ENCODE data around the gene SMCO4. TPM values are rescaled to one million over a fixed set of nuclear protein-coding genes. Genes with fewer than 3 reads are reported as not detected.

Gene SMCO4
- total RNA-seq, 2 experiments from 2014 or later, result 17.7 to 18.0 TPM

DNA sequence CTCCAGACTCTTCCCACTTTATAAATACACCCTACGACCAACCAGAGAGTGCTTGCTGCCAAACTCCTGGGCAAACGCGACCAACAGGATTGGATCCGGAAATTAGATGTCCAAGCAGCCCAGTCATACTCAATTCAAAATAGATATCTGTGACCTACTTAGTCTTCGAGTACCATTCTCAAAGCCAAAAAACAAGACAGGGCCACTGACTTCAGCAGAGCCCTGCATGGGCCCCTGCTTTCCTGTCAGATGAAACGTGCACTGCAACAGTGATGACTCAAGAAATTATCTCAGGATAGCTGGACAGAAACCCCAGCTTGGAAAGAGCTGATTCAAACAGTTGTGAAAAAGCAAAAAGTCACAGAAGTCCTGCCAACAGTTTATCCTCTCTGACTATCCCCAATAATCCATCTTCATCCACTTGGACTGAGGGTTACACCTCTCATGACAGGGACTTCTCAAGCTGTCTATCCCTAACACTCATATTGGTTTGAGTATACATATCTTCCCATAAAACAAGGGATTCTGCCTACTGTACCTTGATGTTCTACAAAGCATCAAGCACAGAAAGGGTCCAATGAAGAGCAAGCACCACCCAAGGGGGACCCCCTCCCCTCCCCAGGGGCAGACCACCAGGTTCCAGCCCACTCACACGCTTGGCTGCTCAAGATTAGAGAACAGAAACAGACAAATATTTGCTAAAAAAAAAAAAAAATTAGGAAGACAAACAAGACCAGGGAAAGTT is 17.4 kb downstream of the SMCO4 start:
- peaks cover 87% of the 10 kb centered on the region for H3K4me1 Mint-ChIP-seq (ENCODE audit: low read depth)
- H3K9me3 Mint-ChIP-seq (ENCODE audit: insufficient read depth), result no peaks in the 10 kb centered on the region
- H3K4me3 Mint-ChIP-seq, result no peak overlapping the region
- CTCF ChIA-PET, result interaction anchor here (1.5 kb wide), 1 partner anchor 41 kb away, joined by 7 read pairs; no protein-coding TSS in a partner anchor
- peak overlapping the region; percentile 58 for H3K27ac Mint-ChIP-seq
- H3K27me3 Mint-ChIP-seq (ENCODE audit: low read depth), result no peaks in the 10 kb centered on the region
- POLR2A ChIA-PET, result interaction anchor here (1.1 to 2.0 kb wide), 2 partner anchors 17 to 216 kb away, joined by 3 to 7 read pairs; partner anchors contain the start of genes C11orf54, SMCO4 and TAF1D
- peaks cover 2% of the 10 kb centered on the region for H3K36me3 Mint-ChIP-seq (ENCODE audit: low read depth)
- DNase-seq (no peak), ATAC-seq (no peak)

DNA sequence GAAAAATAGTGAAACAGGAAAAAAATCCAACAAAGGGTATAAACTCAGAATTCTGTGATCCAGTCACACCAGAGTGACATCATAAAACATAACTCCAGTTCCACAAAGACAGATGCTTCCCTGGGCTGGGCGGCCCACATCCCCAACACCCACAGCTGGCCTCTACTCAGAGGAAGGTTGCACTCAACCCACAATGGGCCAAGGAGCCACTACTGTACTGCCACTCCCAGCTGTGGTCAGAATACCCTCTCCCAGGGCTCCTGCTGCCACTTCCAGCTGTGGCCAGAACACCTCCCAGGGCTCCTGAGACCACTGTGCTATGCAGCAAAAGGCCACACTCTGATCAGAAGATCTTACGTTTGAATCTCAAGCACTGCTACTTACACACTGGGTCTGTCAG is 18.3 kb downstream of the SMCO4 start:
- ATAC-seq (no peak), DNase-seq (no peak)
- Mint-ChIP-seq H3K27me3 (ENCODE audit: low read depth) (no peaks in the 10 kb centered on the region), H3K9me3 (ENCODE audit: insufficient read depth) (no peaks in the 10 kb centered on the region), H3K4me1 (ENCODE audit: low read depth) (peaks cover 87% of the 10 kb centered on the region), H3K36me3 (ENCODE audit: low read depth) (peaks cover 2% of the 10 kb centered on the region), H3K27ac (peak overlapping the region; percentile 53), H3K4me3 (no peak overlapping the region)
- CTCF ChIA-PET, result interaction anchor here (1.5 kb wide), 1 partner anchor 40 kb away, joined by 7 read pairs; no protein-coding TSS in a partner anchor
- POLR2A ChIA-PET, result no interaction called here

DNA sequence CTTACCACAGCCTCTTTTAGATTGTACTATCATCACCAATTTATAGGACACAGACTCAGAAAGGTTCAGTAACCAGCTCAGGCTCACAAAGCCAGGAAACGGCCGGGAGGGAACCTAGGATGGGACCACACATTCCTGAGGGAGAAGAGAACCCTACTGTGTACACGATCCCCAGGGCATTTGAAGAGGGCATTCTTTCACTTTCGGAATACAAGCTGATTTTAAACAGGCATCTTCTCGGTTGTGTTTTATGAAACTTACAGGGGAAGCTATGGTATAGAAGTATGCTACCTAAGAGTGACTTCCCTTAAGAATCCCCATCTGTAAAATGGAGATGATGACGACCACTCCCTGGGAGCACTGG is 19.0 kb downstream of the SMCO4 start:
- DNase-seq, result no peak
- H3K4me1 Mint-ChIP-seq (ENCODE audit: low read depth), result peaks cover 87% of the 10 kb centered on the region
- CTCF ChIA-PET, result interaction anchor here (0.9 to 1.4 kb wide), 3 partner anchors 8 to 19 kb away, joined by 3 to 4 read pairs (median 4); partner anchors contain the start of gene SMCO4
- no peaks in the 10 kb centered on the region for H3K9me3 Mint-ChIP-seq (ENCODE audit: insufficient read depth)
- H3K27ac Mint-ChIP-seq, result peak overlapping the region; percentile 53
- no peaks in the 10 kb centered on the region for H3K27me3 Mint-ChIP-seq (ENCODE audit: low read depth)
- H3K4me3 Mint-ChIP-seq, result no peak overlapping the region
- ATAC-seq, result no peak
- POLR2A ChIA-PET, result interaction anchor here (1.8 kb wide), 1 partner anchor 12 kb away, joined by 4 read pairs; no protein-coding TSS in a partner anchor
- H3K36me3 Mint-ChIP-seq (ENCODE audit: low read depth), result peaks cover 2% of the 10 kb centered on the region

DNA sequence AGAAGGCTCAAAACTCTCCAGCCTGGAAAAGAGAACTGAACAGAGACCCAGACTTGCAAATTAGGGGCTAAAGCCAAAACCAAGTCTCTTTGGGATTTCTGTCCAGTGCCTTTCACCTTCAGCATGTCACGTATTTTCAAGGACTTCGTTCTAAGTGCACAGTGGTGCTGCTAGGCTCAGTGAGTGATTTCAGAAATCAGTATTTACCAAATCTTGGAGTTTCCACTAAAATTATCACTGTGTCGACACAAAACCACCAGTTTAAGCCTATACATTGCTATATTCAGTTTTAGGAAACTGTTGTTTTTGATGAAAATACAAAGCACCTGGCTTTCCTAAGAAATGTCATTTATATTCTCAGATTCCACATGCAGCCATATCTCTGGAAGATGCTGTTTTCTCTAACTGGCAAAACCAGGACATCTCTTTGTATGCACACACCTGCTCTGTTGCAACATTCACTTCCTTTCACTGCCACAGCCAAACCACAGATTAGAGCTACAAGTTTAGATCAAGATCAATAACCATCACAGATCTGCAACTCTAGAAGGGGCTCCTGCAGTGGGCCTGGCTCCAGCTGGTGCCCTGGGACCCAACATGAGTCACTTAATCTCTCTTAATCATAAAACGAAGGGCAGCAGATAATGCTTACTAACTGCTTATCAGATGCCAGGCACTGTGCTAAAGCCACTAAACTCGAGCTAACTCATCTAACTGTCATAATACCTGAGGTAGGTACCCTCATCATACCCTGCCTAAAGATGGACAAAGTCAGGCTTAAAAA is 22.3 kb downstream of the SMCO4 start:
- DNase-seq, result no peak
- peak overlapping the region; percentile 13 for H3K27ac Mint-ChIP-seq
- H3K4me3 Mint-ChIP-seq, result no peak overlapping the region
- no peaks in the 10 kb centered on the region for H3K27me3 Mint-ChIP-seq (ENCODE audit: low read depth)
- H3K36me3 Mint-ChIP-seq (ENCODE audit: low read depth), result peaks cover 2% of the 10 kb centered on the region
- H3K9me3 Mint-ChIP-seq (ENCODE audit: insufficient read depth), result no peaks in the 10 kb centered on the region
- peak; percentile 71 for ATAC-seq
- peaks cover 68% of the 10 kb centered on the region for H3K4me1 Mint-ChIP-seq (ENCODE audit: low read depth)
- CTCF ChIA-PET, result interaction anchor here (0.8 kb wide), 2 partner anchors 9 to 22 kb away, joined by 3 to 6 read pairs; partner anchors contain the start of gene SMCO4
- POLR2A ChIA-PET, result interaction anchor here (0.7 kb wide), 1 partner anchor 17 kb away, joined by 3 read pairs; no protein-coding TSS in a partner anchor

DNA sequence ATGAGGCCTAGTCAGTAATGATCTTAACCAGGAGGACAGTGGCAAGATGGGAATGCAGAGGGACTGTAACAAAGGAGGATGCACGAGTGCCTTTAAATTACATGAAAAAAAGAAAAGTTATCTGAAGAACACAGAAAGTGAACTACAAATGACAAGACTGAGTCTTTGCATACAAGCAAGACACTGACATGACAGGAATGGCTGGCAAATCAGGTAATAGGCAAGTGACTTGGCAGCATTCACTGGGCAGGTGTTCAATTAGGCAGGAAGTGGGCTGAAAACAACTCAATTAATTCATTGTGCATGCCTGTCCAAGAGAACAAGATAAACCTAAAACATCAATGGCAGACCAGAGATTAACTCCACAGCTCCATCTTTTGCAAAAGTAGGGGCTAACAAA is 24.0 kb downstream of the SMCO4 start:
- ATAC-seq (no peak), DNase-seq (no peak)
- Mint-ChIP-seq H3K4me3 (no peak overlapping the region), H3K27ac (no peak overlapping the region), H3K36me3 (ENCODE audit: low read depth) (no peaks in the 10 kb centered on the region), H3K27me3 (ENCODE audit: low read depth) (no peaks in the 10 kb centered on the region), H3K4me1 (ENCODE audit: low read depth) (peaks cover 52% of the 10 kb centered on the region), H3K9me3 (ENCODE audit: insufficient read depth) (no peaks in the 10 kb centered on the region)
- ChIA-PET POLR2A (interaction anchor here (0.7 kb wide), 1 partner anchor 59 kb away, joined by 3 read pairs; no protein-coding TSS in a partner anchor), CTCF (no interaction called here)

DNA sequence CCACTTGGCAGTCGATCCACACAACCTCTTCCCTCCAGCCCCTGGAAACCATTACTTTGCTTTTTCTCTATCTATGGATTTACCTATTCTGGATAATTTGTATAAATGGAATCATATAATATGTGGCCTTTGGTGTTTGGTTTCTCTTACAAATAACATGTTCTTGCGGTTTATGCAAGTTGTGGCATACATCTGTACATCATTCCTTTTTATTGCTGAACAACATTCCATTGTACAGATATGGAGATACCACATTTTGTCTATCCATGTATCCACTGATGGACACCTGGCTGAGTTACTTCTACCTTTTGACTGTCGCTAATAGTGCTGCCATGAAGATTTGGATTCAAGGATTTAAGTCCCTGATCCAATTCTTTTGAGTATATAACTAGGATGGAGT is 25.1 kb downstream of the SMCO4 start:
- H3K27ac Mint-ChIP-seq, result no peak overlapping the region
- ChIA-PET CTCF (no interaction called here), POLR2A (no interaction called here)
- no peaks in the 10 kb centered on the region for H3K36me3 Mint-ChIP-seq (ENCODE audit: low read depth)
- H3K9me3 Mint-ChIP-seq (ENCODE audit: insufficient read depth), result no peaks in the 10 kb centered on the region
- ATAC-seq (no peak), DNase-seq (no peak)
- no peaks in the 10 kb centered on the region for H3K27me3 Mint-ChIP-seq (ENCODE audit: low read depth)
- H3K4me1 Mint-ChIP-seq (ENCODE audit: low read depth), result peaks cover 48% of the 10 kb centered on the region
- no peak overlapping the region for H3K4me3 Mint-ChIP-seq

DNA sequence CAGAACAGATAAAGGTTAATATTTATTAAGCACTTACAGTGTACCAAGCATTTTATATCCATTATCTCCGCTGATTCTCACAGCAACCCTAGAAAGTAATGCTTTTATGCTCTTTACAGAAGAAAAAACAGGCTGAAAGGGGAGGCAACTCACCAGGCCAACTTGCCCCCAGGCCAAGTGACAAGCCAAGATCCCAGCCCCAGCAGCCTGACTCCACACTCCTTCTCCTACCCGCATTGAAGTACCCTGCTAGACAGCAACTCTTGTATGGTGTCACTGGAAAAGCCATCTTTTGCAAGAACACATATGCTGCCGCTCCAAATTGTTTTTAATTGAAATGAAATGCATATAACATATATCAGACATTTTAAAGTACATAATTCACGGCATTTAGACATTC is 25.6 kb downstream of the SMCO4 start:
- no peak for DNase-seq
- ChIA-PET POLR2A (no interaction called here), CTCF (no interaction called here)
- Mint-ChIP-seq H3K9me3 (ENCODE audit: insufficient read depth) (no peaks in the 10 kb centered on the region), H3K4me1 (ENCODE audit: low read depth) (peaks cover 49% of the 10 kb centered on the region), H3K27ac (no peak overlapping the region), H3K36me3 (ENCODE audit: low read depth) (no peaks in the 10 kb centered on the region), H3K4me3 (no peak overlapping the region), H3K27me3 (ENCODE audit: low read depth) (no peaks in the 10 kb centered on the region)
- no peak for ATAC-seq

DNA sequence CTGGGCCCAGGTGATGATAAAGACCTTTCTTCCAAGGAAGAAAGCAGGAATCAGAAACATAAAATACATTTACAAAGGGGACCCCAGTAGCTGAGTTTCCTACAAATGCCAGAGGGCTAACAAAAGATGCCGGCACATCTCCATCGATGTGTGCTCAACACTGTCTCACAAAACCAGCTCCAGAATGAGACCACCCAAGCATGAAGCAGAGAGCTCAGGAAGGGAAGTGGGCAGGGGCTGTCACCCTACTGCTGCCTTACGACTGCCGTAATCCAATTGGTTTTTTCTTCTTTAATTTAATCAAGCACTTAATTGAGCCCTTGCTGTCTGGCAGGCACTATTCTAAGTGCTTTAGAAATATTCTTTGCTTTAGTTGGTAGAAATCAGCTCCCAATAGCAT is 26.1 kb downstream of the SMCO4 start:
- H3K36me3 Mint-ChIP-seq (ENCODE audit: low read depth), result no peaks in the 10 kb centered on the region
- H3K27me3 Mint-ChIP-seq (ENCODE audit: low read depth), result no peaks in the 10 kb centered on the region
- POLR2A ChIA-PET, result no interaction called here
- no peak overlapping the region for H3K27ac Mint-ChIP-seq
- CTCF ChIA-PET, result interaction anchor here (1.5 kb wide), 1 partner anchor 25 kb away, joined by 3 read pairs; no protein-coding TSS in a partner anchor
- peaks cover 47% of the 10 kb centered on the region for H3K4me1 Mint-ChIP-seq (ENCODE audit: low read depth)
- no peaks in the 10 kb centered on the region for H3K9me3 Mint-ChIP-seq (ENCODE audit: insufficient read depth)
- H3K4me3 Mint-ChIP-seq, result no peak overlapping the region
- DNase-seq (no peak), ATAC-seq (no peak)

DNA sequence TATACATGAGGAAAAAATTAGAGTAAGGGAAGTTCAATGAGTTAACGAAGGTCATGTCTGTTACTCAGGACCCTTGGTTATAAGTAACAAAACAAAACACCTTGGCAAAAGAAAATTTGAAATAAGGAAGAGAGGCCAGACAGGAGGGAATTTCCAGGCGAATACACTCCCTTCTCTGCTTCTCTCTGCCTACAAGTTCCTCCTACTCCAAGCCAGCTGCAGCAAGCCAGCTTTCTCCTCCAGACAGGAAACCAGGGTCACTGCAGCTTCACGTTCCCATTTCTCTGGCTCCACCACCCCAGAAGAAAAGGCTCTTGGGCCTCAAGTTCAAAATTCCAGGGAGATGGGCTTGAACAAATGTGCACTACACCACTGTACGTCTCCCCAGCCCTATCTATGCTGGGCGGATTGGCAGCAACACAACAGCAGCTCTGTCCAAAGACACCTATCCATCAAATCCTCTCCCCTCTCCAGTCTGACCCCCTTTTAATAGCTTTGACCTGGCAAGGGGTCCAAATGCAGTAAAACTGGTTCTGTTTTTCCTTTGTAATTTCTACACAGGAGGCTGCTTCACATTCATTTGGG is 27.7 kb downstream of the SMCO4 start:
- DNase-seq (no peak), ATAC-seq (no peak)
- no peak overlapping the region for H3K27ac Mint-ChIP-seq
- H3K36me3 Mint-ChIP-seq (ENCODE audit: low read depth), result peaks cover 3% of the 10 kb centered on the region
- H3K27me3 Mint-ChIP-seq (ENCODE audit: low read depth), result no peaks in the 10 kb centered on the region
- H3K4me3 Mint-ChIP-seq, result no peak overlapping the region
- ChIA-PET CTCF (interaction anchor here (0.8 to 1.5 kb wide), 3 partner anchors 8 to 27 kb away, joined by 3 read pairs; no protein-coding TSS in a partner anchor), POLR2A (no interaction called here)
- peaks cover 45% of the 10 kb centered on the region for H3K4me1 Mint-ChIP-seq (ENCODE audit: low read depth)
- H3K9me3 Mint-ChIP-seq (ENCODE audit: insufficient read depth), result no peaks in the 10 kb centered on the region

DNA sequence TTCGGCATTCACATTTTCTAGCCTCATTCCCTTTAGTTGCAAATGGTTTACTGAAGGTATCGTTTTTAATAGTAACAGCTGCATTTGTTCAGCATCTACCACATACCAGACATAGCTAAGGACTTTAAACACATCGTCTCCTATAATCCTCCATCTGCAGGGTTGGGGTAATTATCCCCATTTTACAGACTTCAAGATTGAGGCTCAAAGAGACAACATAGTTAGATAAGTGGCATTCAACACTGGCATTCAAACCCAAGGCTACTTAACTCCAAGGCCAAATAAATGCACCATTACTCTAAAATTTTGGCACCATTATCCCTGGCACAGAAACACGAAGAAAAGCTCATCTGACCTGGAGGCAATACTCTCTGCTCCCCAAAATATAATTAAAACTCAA is 28.5 kb downstream of the SMCO4 start:
- POLR2A ChIA-PET, result no interaction called here
- Mint-ChIP-seq H3K27ac (no peak overlapping the region), H3K9me3 (ENCODE audit: insufficient read depth) (no peaks in the 10 kb centered on the region), H3K27me3 (ENCODE audit: low read depth) (no peaks in the 10 kb centered on the region), H3K4me1 (ENCODE audit: low read depth) (peaks cover 44% of the 10 kb centered on the region), H3K4me3 (no peak overlapping the region), H3K36me3 (ENCODE audit: low read depth) (peaks cover 3% of the 10 kb centered on the region)
- DNase-seq (no peak), ATAC-seq (no peak)
- CTCF ChIA-PET, result interaction anchor here (0.8 kb wide), 1 partner anchor 12 kb away, joined by 3 read pairs; no protein-coding TSS in a partner anchor

DNA sequence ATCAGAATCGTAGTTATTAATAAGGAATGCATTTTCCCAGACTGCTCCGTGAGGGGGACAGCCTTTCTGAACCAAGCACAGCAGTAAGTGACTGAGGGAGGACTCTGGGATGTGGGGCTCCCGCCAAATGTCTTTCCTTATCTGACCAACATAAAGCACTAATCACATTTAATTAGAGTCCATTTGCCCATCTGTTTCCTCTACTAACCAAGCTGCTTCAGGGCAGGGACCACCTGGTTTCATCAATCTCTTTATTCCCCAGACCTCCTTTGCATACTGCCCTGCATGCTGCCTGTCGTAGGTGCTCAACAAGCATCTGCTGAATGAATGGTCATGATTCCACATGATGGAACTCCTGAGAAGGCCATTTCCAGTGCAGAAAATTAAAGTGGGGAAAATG is 29.4 kb downstream of the SMCO4 start:
- Mint-ChIP-seq H3K4me3 (no peak overlapping the region), H3K4me1 (ENCODE audit: low read depth) (peaks cover 35% of the 10 kb centered on the region), H3K9me3 (ENCODE audit: insufficient read depth) (no peaks in the 10 kb centered on the region), H3K27me3 (ENCODE audit: low read depth) (no peaks in the 10 kb centered on the region), H3K27ac (no peak overlapping the region), H3K36me3 (ENCODE audit: low read depth) (peaks cover 3% of the 10 kb centered on the region)
- ChIA-PET POLR2A (no interaction called here), CTCF (no interaction called here)
- DNase-seq (no peak), ATAC-seq (no peak)
